Endothelial cell of umbilical vein (primary cell): ENCODE results near the gene PTCH2. TPM values are rescaled to one million over a fixed set of nuclear protein-coding genes. Genes with fewer than 3 reads are reported as not detected.
A peak's percentile ranks its signal among the peaks of the same experiment; 100 is the strongest.

Source experiments
- BruUV-seq: library from RNA; stranded (reverse); fragments of 400-500 nt; replicated peaks from 2 replicates; lab custom pipeline; 2021; lab: Mats Ljungman, UMichigan
- CTCF ChIA-PET: fragments of 300-600, 350-600 bp; sonication (Branson Sonifier 250); formaldehyde crosslinking; loops from one replicate; lab custom pipeline; 2021; ENCODE audit warnings: antibody characterized with exemption, inconsistent platforms; lab: Charles Lee
- POLR2A ChIA-PET: fragments of 300-600, 350-600 bp; sonication (Branson Sonifier 250); formaldehyde crosslinking; loops from one replicate; lab custom pipeline; 2021; ENCODE audit warnings: antibody characterized with exemption, inconsistent platforms; lab: Charles Lee
- DNase-seq: peaks from one replicate; pipeline ENCODE4 v3.0.0-alpha.2; 2011; ENCODE audit warnings: low read depth, low spot score
- FAIRE-seq: peaks from 2 replicates; lab custom pipeline; 2011; peaks lifted over from hg19 to GRCh38; lab: Jason Lieb, UNC
- H2AFZ ChIP-seq: 2 replicates; pipeline ENCODE4 v1.6.0; 2012; ENCODE audit warnings: low read depth, low read length, control low read depth, inconsistent platforms
- H3K27ac ChIP-seq: 2 replicates; pipeline ENCODE4 v1.5.1; 2011; ENCODE audit warnings: low read depth, mild to moderate bottlenecking, control low read depth, low read length, moderate library complexity; ENCODE audit not compliant: insufficient read depth
- H3K27me3 ChIP-seq, 2 experiments: 2 replicates each; pipeline versions ENCODE4 v1.6.0 to v1.6.1; 2011; ENCODE audit warnings: low read length in 2 of 2, mixed read lengths in 1 of 2; ENCODE audit not compliant: control insufficient read depth in 2 of 2, insufficient read depth in 2 of 2
- H3K36me3 ChIP-seq, 2 experiments: 2 replicates in 1 of 2; 3 replicates in 1 of 2; pipeline ENCODE4 v1.5.1; 2011; ENCODE audit warnings: low read length in 2 of 2, mild to moderate bottlenecking in 1 of 2, moderate library complexity in 1 of 2; ENCODE audit not compliant: control insufficient read depth in 2 of 2, insufficient read depth in 2 of 2; ENCODE audit errors: extremely low read depth in 1 of 2
- H3K4me1 ChIP-seq: 3 replicates; pipeline ENCODE4 v1.5.1; 2011; ENCODE audit warnings: mild to moderate bottlenecking, low read length; ENCODE audit not compliant: control insufficient read depth, insufficient read depth; ENCODE audit errors: extremely low read depth
- H3K4me2 ChIP-seq: 2 replicates; pipeline ENCODE4 v1.6.1; 2011; ENCODE audit warnings: low read length, control low read depth, mixed read lengths; ENCODE audit not compliant: insufficient read depth
- H3K4me3 ChIP-seq, 3 experiments: fragments of 200-600 bp in 1 of 3; sonication (generic), shearing (Covaris generic) in 1 of 3; replicated peaks in 1 of 3; 2 replicates each; pipeline ENCODE4 v1.5.1; 2011 to 2016; ENCODE audit warnings: control low read depth in 3 of 3, low read length in 3 of 3, mild to moderate bottlenecking in 2 of 3, inconsistent platforms in 1 of 3, low read depth in 1 of 3, moderate library complexity in 1 of 3; ENCODE audit not compliant: insufficient read depth in 1 of 3
- H3K79me2 ChIP-seq: 2 replicates; pipeline ENCODE4 v1.6.0; 2012; ENCODE audit warnings: low read length, inconsistent platforms; ENCODE audit not compliant: control insufficient read depth, insufficient read depth
- H3K9ac ChIP-seq: replicated peaks from 2 replicates; pipeline ENCODE3; 2011; ENCODE audit warnings: low read length, control low read depth; ENCODE audit not compliant: insufficient read depth; ENCODE audit errors: extremely low read depth
- H3K9me1 ChIP-seq: replicated peaks from 3 replicates; pipeline ENCODE4 v1.6.0; 2011; ENCODE audit warnings: mild to moderate bottlenecking, low read length; ENCODE audit not compliant: control insufficient read depth, insufficient read depth; ENCODE audit errors: extremely low read depth
- H3K9me3 ChIP-seq: replicated peaks from 2 replicates; pipeline ENCODE4 v1.5.1; 2012; ENCODE audit warnings: low read length, inconsistent platforms; ENCODE audit not compliant: control insufficient read depth, insufficient read depth
- H4K20me1 ChIP-seq: replicated peaks from 2 replicates; pipeline ENCODE3; 2011; ENCODE audit warnings: mild to moderate bottlenecking, low read length; ENCODE audit not compliant: control insufficient read depth, insufficient read depth; ENCODE audit errors: extremely low read depth
- EZH2 ChIP-seq: IDR thresholded peaks from 2 replicates; pipeline ENCODE4 v1.6.1; 2012; ENCODE audit warnings: borderline replicate concordance, low read depth, mild to moderate bottlenecking, moderate library complexity, low read length, inconsistent platforms; ENCODE audit not compliant: severe bottlenecking
- GATA2 ChIP-seq: IDR thresholded peaks from 2 replicates; pipeline ENCODE4 v1.7.0; 2011; ENCODE audit warnings: low read depth, mild to moderate bottlenecking, moderate library complexity, mixed read lengths, low read length; ENCODE audit not compliant: insufficient read length, insufficient read depth
- MYC ChIP-seq: IDR thresholded peaks from one replicate; pipeline ENCODE4 v1.6.1; 2011; ENCODE audit warnings: mild to moderate bottlenecking, low read depth, low read length
- POLR2A ChIP-seq: IDR thresholded peaks from 2 replicates; pipeline ENCODE4 v1.6.1; 2012; ENCODE audit warnings: low read depth, mild to moderate bottlenecking, control low read depth, low read length
- POLR2AphosphoS5 ChIP-seq: IDR thresholded peaks from 2 replicates; pipeline ENCODE4 v1.6.1; 2012; ENCODE audit warnings: low read depth, mild to moderate bottlenecking, control low read depth, low read length, moderate library complexity; ENCODE audit not compliant: insufficient read depth
- dilution Hi-C: fragments of 300-500 bp; cut with MboI; formaldehyde crosslinking; loops from one replicate; pipeline ENCODE4 v1.15.0; 2019; ENCODE audit warnings: low sequenced_read_pairs; ENCODE audit not compliant: extremely low pct_ligation_motif_present
- intact Hi-C: fragments of 100-400 bp; cut with micrococcal nuclease; formaldehyde crosslinking; loops from one replicate; pipeline ENCODE4 v1.10.0; 2022
- polyA plus RNA-seq, 4 experiments: library from polyadenylated mRNA; depleted of rRNA in 3 of 4; stranded (reverse) in 3 of 4; unstranded in 1 of 4; fragments of >200 nt; gene quantifications; 2 replicates each; pipeline versions ENCODE4 v1.2.1 to v1.2.3, GENCODE V29; 2011 to 2012; ENCODE audit warnings: missing spikeins in 1 of 4
- small RNA-seq: library from RNA; depleted of rRNA; stranded (forward); fragments of <200 nt; gene quantifications from one replicate; pipeline ENCODE3, GENCODE V24; 2012; ENCODE audit warnings: low replicate concordance, low read depth; ENCODE audit not compliant: insufficient read depth, insufficient read length
- total RNA-seq: library from RNA; stranded (reverse); gene quantifications from 2 replicates; pipeline ENCODE4 v1.2.3, GENCODE V29; 2021
- TF ChIP-seq, protein P1 (sequence below): IDR thresholded peaks from 2 replicates; pipeline ENCODE4 v1.6.1; 2011; ENCODE audit not compliant: insufficient read depth, insufficient read length

Gene PTCH2
- total and polyA plus RNA-seq, 2 donors (not counting 3 experiments of a cell fraction or from before 2014, with no cell fraction given): 1.8 TPM

DNA sequence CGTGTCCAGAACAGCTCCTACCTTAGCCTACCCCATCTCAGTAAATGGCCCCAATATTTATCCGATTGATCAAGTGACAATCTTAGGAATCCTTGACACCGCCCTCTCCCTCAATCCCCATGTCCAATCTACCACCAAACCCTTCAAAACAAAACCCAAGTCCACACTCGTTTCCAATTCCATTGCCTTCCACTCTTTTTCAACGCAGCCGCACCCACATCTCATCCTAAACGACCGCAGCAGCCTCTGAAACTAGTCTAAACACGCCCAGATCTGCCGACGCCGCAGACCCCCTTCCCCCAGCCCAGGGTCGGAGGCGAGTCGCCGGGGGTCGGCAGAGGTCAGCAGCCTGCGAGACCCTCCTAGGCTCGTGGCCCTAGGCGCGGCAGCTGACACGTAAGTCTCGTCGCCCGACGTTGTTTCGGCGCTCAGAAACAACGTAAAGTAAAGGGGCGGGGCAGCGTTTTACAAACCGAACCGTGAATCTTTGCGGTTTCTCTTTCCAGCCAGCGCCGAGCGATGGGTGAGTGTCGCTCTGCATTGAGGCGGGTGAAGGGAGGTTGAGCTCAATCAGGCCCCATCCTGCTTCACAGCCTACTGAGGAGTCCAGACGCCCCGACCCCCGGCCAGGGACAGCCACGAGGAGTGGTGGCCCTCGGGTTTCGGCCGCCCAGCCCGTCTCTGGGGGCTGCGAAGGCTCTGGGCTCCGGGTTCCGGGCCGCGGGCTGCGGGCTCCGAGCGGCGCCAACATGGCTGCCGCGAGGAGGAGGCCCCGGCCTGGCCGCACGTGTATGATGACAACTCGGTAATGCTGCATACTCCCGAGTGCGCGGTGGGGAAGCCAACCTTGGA lies 67.7 kb downstream of the PTCH2 start, which contains the start of gene RPS8:
Gene RPS8, plus strand, starts transcription at position 463 of the 852 bp plus-strand sequence. Its CDS starts 57 bp downstream, at position 520.
- Histone ChIP-seq H2AFZ (peak within 1 kb of the TSS; percentile 60), H3K27me3 (no peaks in the 10 kb centered on the region), H3K9me1 (no peaks in the 10 kb centered on the region), H3K4me1 (peaks cover 16% of the 10 kb centered on the region), H3K79me2 (peaks cover 40% of the 10 kb centered on the region), H3K36me3 (peaks cover 17 to 22% of the 10 kb centered on the region in 2 experiments), H3K4me3 (peak within 1 kb of the TSS; percentile 42 to 93 (median 88)), H3K27ac (peak within 1 kb of the TSS; percentile 90), H3K4me2 (peak within 1 kb of the TSS; percentile 94), H3K9me3 (no peaks in the 10 kb centered on the region), H3K9ac (peak within 1 kb of the TSS; percentile 96), H4K20me1 (no peaks in the 10 kb centered on the region)
- ChIA-PET POLR2A (interaction anchor here (0.6 to 2.9 kb wide), 19 partner anchors 8 to 725 kb away, joined by 3 to 18 read pairs (median 4); partner anchors contain the start of genes BTBD19, CCDC163, DYNLT4 and HECTD3), CTCF (interaction anchor here (0.7 to 2.1 kb wide), 7 partner anchors 11 to 45 kb away, joined by 3 to 8 read pairs (median 3); partner anchors contain the start of genes PLK3 and RNU5D-1)
- TF ChIP-seq GATA2: no peak
- peak; percentile 99 for TF ChIP-seq POLR2A
- TF ChIP-seq, protein P1, sequence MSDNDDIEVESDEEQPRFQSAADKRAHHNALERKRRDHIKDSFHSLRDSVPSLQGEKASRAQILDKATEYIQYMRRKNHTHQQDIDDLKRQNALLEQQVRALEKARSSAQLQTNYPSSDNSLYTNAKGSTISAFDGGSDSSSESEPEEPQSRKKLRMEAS: peak; percentile 48
- peak; percentile 99 for TF ChIP-seq POLR2AphosphoS5
- TF ChIP-seq EZH2: no peak
- TF ChIP-seq MYC: peak; percentile 85
- FAIRE-seq (peak; percentile 93), DNase-seq (peak; percentile 94)
- dilution Hi-C loops (no loop called here), intact Hi-C loops (loop anchor here (1.0 to 2.0 kb wide), 3 partner anchors 25 to 45 kb away; partner anchors contain the start of genes KIF2C, PLK3 and RNU5D-1)
- BruUV-seq: TSS peak; percentile 86

Small RNA genes within 50 kb of the gene (small RNA-seq; reads per million reads assigned to genes)
- gene AL136380.1: not detected
- 1,656 reads per million, percentile 100 among the genes with 10 or more reads in this experiment for gene SNORD38A
- gene SNORD38B: not detected
- 4.4 reads per million, percentile 32 among the genes with 10 or more reads in this experiment for gene SNORD46
- not detected for gene SNORD55

Other genes with a start within 250 kb of the PTCH2 start
- gene TMEM53, start 168.8 kb downstream of the PTCH2 start, total RNA-seq: 5.3 and 5.7 TPM in 2 replicates
- 16.5 and 24.7 TPM in 2 replicates for gene TMEM53, start 168.8 kb downstream of the PTCH2 start, polyA plus RNA-seq
- gene ARMH1, start 168.5 kb downstream of the PTCH2 start, total RNA-seq: not detected in 2 replicates
- 0.17 and 0.48 TPM in 2 replicates for gene ARMH1, start 168.5 kb downstream of the PTCH2 start, polyA plus RNA-seq
- not detected in 2 replicates for gene RNU5D-1, start 112.1 kb downstream of the PTCH2 start, total RNA-seq
- gene RNU5D-1, start 112.1 kb downstream of the PTCH2 start, polyA plus RNA-seq: not detected in 2 replicates
- gene KIF2C, start 103.4 kb downstream of the PTCH2 start, total RNA-seq: 44.3 and 53.7 TPM in 2 replicates
- 20.7 and 27.1 TPM in 2 replicates for gene KIF2C, start 103.4 kb downstream of the PTCH2 start, polyA plus RNA-seq
- gene RPS8, start 67.7 kb downstream of the PTCH2 start, total RNA-seq: 1,842 and 1,896 TPM in 2 replicates
- 1,808 and 2,306 TPM in 2 replicates for gene RPS8, start 67.7 kb downstream of the PTCH2 start, polyA plus RNA-seq
- gene BEST4, start 55.1 kb downstream of the PTCH2 start, total RNA-seq: 0.21 TPM in 1 of 2 replicates, not detected in the other
- gene BEST4, start 55.1 kb downstream of the PTCH2 start, polyA plus RNA-seq: 0.21 and 0.29 TPM in 2 replicates
- gene PLK3, start 42.9 kb downstream of the PTCH2 start, total RNA-seq: 55.0 and 60.0 TPM in 2 replicates
- gene PLK3, start 42.9 kb downstream of the PTCH2 start, polyA plus RNA-seq: 66.7 and 90.1 TPM in 2 replicates
- gene DYNLT4, start 35.9 kb downstream of the PTCH2 start, total RNA-seq: 0.62 and 1.1 TPM in 2 replicates
- gene DYNLT4, start 35.9 kb downstream of the PTCH2 start, polyA plus RNA-seq: 0.46 and 1.1 TPM in 2 replicates
- gene BTBD19, start 34.7 kb downstream of the PTCH2 start, total RNA-seq: 69.9 and 72.5 TPM in 2 replicates
- gene BTBD19, start 34.7 kb downstream of the PTCH2 start, polyA plus RNA-seq: 97.9 and 115 TPM in 2 replicates
- gene EIF2B3, start 143.3 kb upstream of the PTCH2 start, total RNA-seq: 39.6 and 45.1 TPM in 2 replicates
- gene EIF2B3, start 143.3 kb upstream of the PTCH2 start, polyA plus RNA-seq: 25.7 and 28.4 TPM in 2 replicates
- 72.6 and 80.0 TPM in 2 replicates for gene HECTD3, start 168.1 kb upstream of the PTCH2 start, total RNA-seq
- 114 and 130 TPM in 2 replicates for gene HECTD3, start 168.1 kb upstream of the PTCH2 start, polyA plus RNA-seq
- 187 and 192 TPM in 2 replicates for gene UROD, start 169.0 kb upstream of the PTCH2 start, total RNA-seq
- gene UROD, start 169.0 kb upstream of the PTCH2 start, polyA plus RNA-seq: 636 and 661 TPM in 2 replicates